HCT116 (cell line): Measurements from ENCODE around the gene CDH13. TPM values are rescaled to one million over a fixed set of nuclear protein-coding genes. Genes with fewer than 3 reads are reported as not detected.

ENCODE experiments used
- ATAC-seq: fragments of 200-7000 bp; cut with Tn5 transposase; 2 replicates; pipeline ENCODE4 v1.9.1; 2020; ENCODE audit warnings: mild to moderate bottlenecking, moderate library complexity
- BruUV-seq: library from RNA; stranded (reverse); fragments of 400-500 nt; replicated peaks from 2 replicates; lab custom pipeline; 2021; lab: Mats Ljungman, UMichigan
- CTCF ChIA-PET: fragments of 300-600 bp; sonication (Branson Sonifier 250); formaldehyde crosslinking; loops from one replicate; lab custom pipeline; 2021; ENCODE audit warnings: antibody characterized with exemption; lab: Charles Lee
- POLR2A ChIA-PET: fragments of 300-600, 350-600 bp; sonication (Branson Sonifier 250); formaldehyde crosslinking; loops from one replicate; lab custom pipeline; 2021; ENCODE audit warnings: antibody characterized with exemption; lab: Charles Lee
- RAD21 ChIA-PET, 2 experiments: fragments of 300-600 bp; sonication (Branson Sonifier 250); formaldehyde crosslinking; loops; one replicate each; lab custom pipeline; 2023; ENCODE audit warnings: low total read pairs in 2 of 2; ENCODE audit not compliant: uncharacterized antibody in 2 of 2, unreplicated experiment in 2 of 2, low non-redundant PET in 1 of 2; lab: Charles Lee
- DNase-seq: peaks from one replicate; pipeline ENCODE4 v3.0.0-alpha.2; 2010; ENCODE audit warnings: low read depth, low spot score
- H2AFZ ChIP-seq: fragments of 200-600 bp; shearing (Covaris generic), sonication (generic); 2 replicates; pipeline ENCODE4 v1.6.1; 2017; ENCODE audit warnings: low read depth, mixed run types, mixed read lengths, antibody characterized with exemption, low read length; ENCODE audit not compliant: poor library complexity, severe bottlenecking
- H3K27ac ChIP-seq: 2 replicates; pipeline ENCODE4 v1.5.1; 2012; ENCODE audit warnings: low read depth, low read length
- H3K27me3 ChIP-seq: fragments of 200-600 bp; sonication (generic); 2 replicates; pipeline ENCODE4 v1.6.1; 2016; ENCODE audit warnings: mixed run types, low read length, mixed read lengths; ENCODE audit not compliant: insufficient read depth
- H3K36me3 ChIP-seq, 2 experiments: fragments of 200-500 bp in 1 of 2; fragments of 200-600 bp in 1 of 2; sonication (Bioruptor generic) in 1 of 2; sonication (generic) in 1 of 2; 2 replicates each; pipeline versions ENCODE4 v1.5.1 to v1.6.1; 2014 to 2016; ENCODE audit warnings: low read length in 2 of 2, inconsistent platforms in 1 of 2, mixed read lengths in 1 of 2, mixed run types in 1 of 2; ENCODE audit not compliant: insufficient read depth in 2 of 2, control insufficient read depth in 1 of 2
- H3K4me1 ChIP-seq, 2 experiments: fragments of 200-600 bp in 1 of 2; sonication (generic) in 1 of 2; 2 replicates each; pipeline versions ENCODE4 v1.5.1 to v1.6.1; 2012 to 2017; ENCODE audit warnings: low read length in 2 of 2, inconsistent platforms in 1 of 2, mild to moderate bottlenecking in 1 of 2, mixed read lengths in 1 of 2, mixed run types in 1 of 2, moderate library complexity in 1 of 2; ENCODE audit not compliant: insufficient read depth in 2 of 2, control insufficient read depth in 1 of 2
- H3K4me2 ChIP-seq: fragments of 200-600 bp; sonication (generic); 2 replicates; pipeline ENCODE4 v1.6.1; 2017; ENCODE audit warnings: mixed run types, low read length, mixed read lengths
- H3K4me3 ChIP-seq, 2 experiments: fragments of 200-600 bp in 1 of 2; sonication (generic) in 1 of 2; replicated peaks in 1 of 2; 2 replicates each; pipeline ENCODE4 v1.5.1; 2011 to 2016; ENCODE audit warnings: low read length in 2 of 2, control low read depth in 1 of 2, low read depth in 1 of 2, mild to moderate bottlenecking in 1 of 2, mixed read lengths in 1 of 2, mixed run types in 1 of 2
- H3K79me2 ChIP-seq: fragments of 200-600 bp; sonication (generic); 2 replicates; pipeline ENCODE4 v1.6.1; 2017; ENCODE audit warnings: mild to moderate bottlenecking, mixed run types, low read length, moderate library complexity, mixed read lengths; ENCODE audit not compliant: insufficient read depth
- H3K9ac ChIP-seq: fragments of 200-600 bp; sonication (generic); 2 replicates; pipeline ENCODE4 v1.6.1; 2016; ENCODE audit warnings: low read length, mixed read lengths
- H3K9me2 ChIP-seq: fragments of 200-600 bp; sonication (generic), shearing (Covaris generic); 2 replicates; pipeline ENCODE4 v1.6.1; 2017; ENCODE audit warnings: mixed run types, mild to moderate bottlenecking, moderate library complexity; ENCODE audit not compliant: insufficient read depth
- H3K9me3 ChIP-seq, 2 experiments: fragments of 200-500 bp in 1 of 2; fragments of 200-600 bp in 1 of 2; sonication (Bioruptor generic) in 1 of 2; sonication (generic) in 1 of 2; 2 replicates each; pipeline ENCODE4 v1.6.1; 2014 to 2017; ENCODE audit warnings: low read length in 2 of 2, mixed read lengths in 2 of 2, inconsistent platforms in 1 of 2, low read depth in 1 of 2, mild to moderate bottlenecking in 1 of 2, mixed run types in 1 of 2, moderate library complexity in 1 of 2; ENCODE audit not compliant: control insufficient read depth in 1 of 2, insufficient read depth in 1 of 2
- H4K20me1 ChIP-seq: fragments of 200-600 bp; sonication (generic), shearing (Covaris generic); 2 replicates; pipeline ENCODE4 v1.6.1; 2017; ENCODE audit warnings: mixed run types, mild to moderate bottlenecking, moderate library complexity; ENCODE audit not compliant: insufficient read depth
- ATF3 ChIP-seq: IDR thresholded peaks from 2 replicates; pipeline ENCODE4 v1.6.1; 2012
- CBX3 ChIP-seq: IDR thresholded peaks from 2 replicates; pipeline ENCODE4 v1.6.1; 2012; ENCODE audit warnings: low read depth
- EGR1 ChIP-seq: IDR thresholded peaks from 2 replicates; pipeline ENCODE4 v1.6.1; 2012; ENCODE audit warnings: low read depth
- ELF1 ChIP-seq: IDR thresholded peaks from 2 replicates; pipeline ENCODE4 v1.6.1; 2012; ENCODE audit warnings: low read depth, borderline replicate concordance
- EZH2 ChIP-seq: fragments of 200-600 bp; sonication (generic); IDR thresholded peaks from 2 replicates; pipeline ENCODE4 v1.6.1; 2017; ENCODE audit warnings: antibody characterized with exemption, mixed run types
- FOSL1 ChIP-seq: IDR thresholded peaks from 2 replicates; pipeline ENCODE4 v1.6.1; 2012; ENCODE audit warnings: low read depth
- JUND ChIP-seq: IDR thresholded peaks from 2 replicates; pipeline ENCODE4 v1.6.1; 2012
- MAX ChIP-seq: IDR thresholded peaks from 2 replicates; pipeline ENCODE4 v1.6.1; 2012
- POLR2A ChIP-seq: IDR thresholded peaks from 2 replicates; pipeline ENCODE4 v1.7.0; 2011; ENCODE audit warnings: borderline replicate concordance; ENCODE audit not compliant: insufficient read depth, insufficient read length; ENCODE audit errors: extremely low read depth
- POLR2AphosphoS5 ChIP-seq: IDR thresholded peaks from 2 replicates; pipeline ENCODE4 v1.6.1; 2011; ENCODE audit warnings: mild to moderate bottlenecking, low read depth, low read length, moderate library complexity
- REST ChIP-seq: IDR thresholded peaks from 2 replicates; pipeline ENCODE4 v1.6.1; 2012; ENCODE audit warnings: low read depth
- SP1 ChIP-seq: IDR thresholded peaks from 2 replicates; pipeline ENCODE4 v1.6.1; 2012; ENCODE audit warnings: low read depth
- SRF ChIP-seq: IDR thresholded peaks from 2 replicates; pipeline ENCODE4 v1.6.1; 2012; ENCODE audit warnings: low read depth
- ZBTB33 ChIP-seq: IDR thresholded peaks from 2 replicates; pipeline ENCODE4 v1.6.1; 2011; ENCODE audit warnings: mild to moderate bottlenecking, low read length, moderate library complexity; ENCODE audit not compliant: insufficient replicate concordance; ENCODE audit errors: extremely low read depth
- ZNF274 ChIP-seq: fragments of 200-500 bp; sonication (Bioruptor generic); IDR thresholded peaks from 2 replicates; pipeline ENCODE4 v1.6.1; 2014; ENCODE audit warnings: mild to moderate bottlenecking, low read depth, low read length, inconsistent platforms
- intact Hi-C: fragments of 100-400 bp; cut with micrococcal nuclease; formaldehyde crosslinking; loops from 2 replicates; pipeline ENCODE4 v1.10.0; 2022
- total RNA-seq: library from RNA; stranded (reverse); gene quantifications from one replicate; pipeline ENCODE4 v1.2.1, GENCODE V29; 2021; ENCODE audit not compliant: unreplicated experiment

Gene CDH13
- total RNA-seq, 1 experiment from 2014 or later: not detected

- CTCF ChIA-PET: no interaction called here
- DNase-seq (no peak), ATAC-seq (no peak)
- H3K79me2 ChIP-seq: no peaks in the 10 kb centered on the region
- H3K9me2 ChIP-seq: no peaks in the 10 kb centered on the region
- H3K27ac ChIP-seq: no peak overlapping the region
- no TSS peak for BruUV-seq
- H2AFZ ChIP-seq: no peak overlapping the region
- H3K36me3 ChIP-seq: no peaks in the 10 kb centered on the region
- no peaks in the 10 kb centered on the region for H3K4me1 ChIP-seq
- intact Hi-C loops: no loop called here
- H3K27me3 ChIP-seq: peaks cover 17% of the 10 kb centered on the region
- H4K20me1 ChIP-seq: no peaks in the 10 kb centered on the region
- TF ChIP-seq REST (no peak), ZBTB33 (no peak), SP1 (no peak), ZNF274 (no peak), ATF3 (no peak), EZH2 (no peak), ELF1 (no peak), MAX (no peak), JUND (no peak), FOSL1 (no peak), SRF (no peak), CBX3 (no peak), EGR1 (no peak), POLR2AphosphoS5 (no peak), POLR2A (no peak)
- TF ChIP-seq, all 23 proteins: peak for 0
- RAD21 ChIA-PET: no interaction called here
- Histone ChIP-seq H3K4me3 (no peak overlapping the region), H3K4me2 (no peak overlapping the region), H3K9me3 (no peaks in the 10 kb centered on the region), H3K9ac (no peak overlapping the region)
- POLR2A ChIA-PET: no interaction called here
Measured at GRCh38 chr16:83720213-83720612, 1093.4 kb downstream of the CDH13 start.
